Heart left ventricle (tissue), 16 donors: ENCODE data around the gene STPG3. TPM values are rescaled to one million over a fixed set of nuclear protein-coding genes. Genes with fewer than 3 reads are reported as not detected.

Source experiments
- ATAC-seq, 4 donors: fragments of 200-7000 bp; cut with Tn5 transposase; one replicate each; pipeline ENCODE4 v1.9.1; 2020 to 2022; ENCODE audit warnings: moderate library complexity in 4 of 4, mild to moderate bottlenecking in 3 of 4, moderate number of reproducible peaks in 1 of 4
- DNase-seq, 5 donors: peaks; one replicate each; pipeline ENCODE4 v3.0.0-alpha.2; 2020
- H3K27ac ChIP-seq, 12 donors: fragments of 200-600 bp; sonication (generic) in 4 of 12; one replicate each; pipeline versions ENCODE4 v1.5.0 to v1.8.0; 2016 to 2022; ENCODE audit warnings: mild to moderate bottlenecking in 2 of 12
- H3K27me3 ChIP-seq, 9 donors: fragments of 200-600 bp; sonication (generic) in 2 of 9; one replicate each; pipeline versions ENCODE4 v1.5.1 to v1.8.0; 2016 to 2022; ENCODE audit warnings: mild to moderate bottlenecking in 3 of 9
- H3K36me3 ChIP-seq, 9 donors: fragments of 200-600 bp; sonication (generic) in 2 of 9; one replicate each; pipeline versions ENCODE4 v1.5.0 to v1.8.0; 2018 to 2022; ENCODE audit warnings: mild to moderate bottlenecking in 2 of 9
- H3K4me1 ChIP-seq, 12 donors: fragments of 200-600 bp; sonication (generic) in 4 of 12; one replicate each; pipeline versions ENCODE4 v1.5.0 to v1.8.0; 2016 to 2022; ENCODE audit warnings: mild to moderate bottlenecking in 3 of 12
- H3K4me3 ChIP-seq, 12 donors: fragments of 200-600 bp; sonication (generic) in 4 of 12; one replicate each; pipeline versions ENCODE4 v1.5.0 to v1.8.0; 2017 to 2022; ENCODE audit warnings: mild to moderate bottlenecking in 9 of 12, moderate library complexity in 4 of 12
- H3K9me3 ChIP-seq, 12 donors: fragments of 200-600 bp; sonication (generic) in 4 of 12; one replicate each; pipeline versions ENCODE4 v1.5.0 to v1.8.0; 2016 to 2022; ENCODE audit warnings: mild to moderate bottlenecking in 1 of 12
- POLR2A ChIP-seq, 2 donors: fragments of 450-650 bp; IDR thresholded peaks; one replicate each; pipeline ENCODE4 v1.6.1; 2017; ENCODE audit warnings: antibody characterized with exemption in 2 of 2, mild to moderate bottlenecking in 2 of 2, moderate library complexity in 2 of 2
- WGBS, 4 donors: extraction: QIAGEN DNeasy Blood & Tissue Kit in 2 of 4; methylation state at CpG; one replicate each; pipeline versions ENCODE4 v1.1.5 to v1.1.7; 2013 to 2018; 5-methylcytosine and 5-hydroxymethylcytosine counted together
- intact Hi-C, 10 donors: fragments of 100-400 bp; cut with DNase I; formaldehyde crosslinking; loops; one replicate each; pipeline versions ENCODE4 v1.11.1 to v1.14.2; 2022
- polyA plus RNA-seq, 2 donors: library from polyadenylated mRNA; stranded (reverse); fragments of 200-250 nt; gene quantifications; one replicate each; pipeline ENCODE4 v1.2.3, GENCODE V29; 2013
- total RNA-seq, 9 donors: library from RNA; depleted of rRNA in 2 of 9; stranded (reverse); fragments of >200 nt in 2 of 9; fragmentation: NEBNext Ultra II Directional in 3 of 9; extraction: Animal tissue kit (Norgen Biotek cat#: 25700) in 3 of 9; gene quantifications; one replicate each; pipeline versions ENCODE4 v1.1.0 to v1.2.4, GENCODE V29; 2016 to 2023
- TF ChIP-seq, protein P1 (sequence below), 12 donors: fragments of 200-600 bp; sonication (generic) in 4 of 12; IDR thresholded peaks; one replicate each; pipeline versions ENCODE4 v1.5.0 to v1.8.0; 2018 to 2022; ENCODE audit warnings: antibody characterized with exemption in 12 of 12, mild to moderate bottlenecking in 5 of 12
- donor health status: ischemic (EF 13 %, LVEDD 7.1; RV severe dilation, severe dysfunction).
- donor health status: healthy with polysubstance abuse.
- donor health status: DM: no; HTN: yes; CAD: no.
- donor health status: DM: no; HTN: no; CAD: no.
- donor health status: ischemic (EF 25% LVEDD 6.9; RV normal size, moderate dysfunction).
- donor health status: ischemic (EF 25% LVEDD 5.7; RV mildly dilated, moderate dysfunction).
- donor health status: healthy.
- donor health status: DM: yes; HTN: yes; CAD: no.
- donor health status: ischemic (EF 35%, LVEDD 5.7; RV mildly dilated, moderate dysfunction).
- donor health status: nonischemic (EF 11% LVEDD 7.7; RV severe dilation, severe dysfunction).
- donor health status: DM: yes; HTN: yes; CAD: no.
- donor health status: PGD.
- donor health status: ischemic (EF 29% LVEDD 5.4; RV normal size, mild dysfunction).
- donor health status: nonischemic (EF 23%, LVEDD 6.1; RV moderate dilation, normal function).

STPG3 gene
- total and polyA plus RNA-seq, 11 donors: 0.23 to 0.61 (median 0.31) TPM; not detected in 8

DNA sequence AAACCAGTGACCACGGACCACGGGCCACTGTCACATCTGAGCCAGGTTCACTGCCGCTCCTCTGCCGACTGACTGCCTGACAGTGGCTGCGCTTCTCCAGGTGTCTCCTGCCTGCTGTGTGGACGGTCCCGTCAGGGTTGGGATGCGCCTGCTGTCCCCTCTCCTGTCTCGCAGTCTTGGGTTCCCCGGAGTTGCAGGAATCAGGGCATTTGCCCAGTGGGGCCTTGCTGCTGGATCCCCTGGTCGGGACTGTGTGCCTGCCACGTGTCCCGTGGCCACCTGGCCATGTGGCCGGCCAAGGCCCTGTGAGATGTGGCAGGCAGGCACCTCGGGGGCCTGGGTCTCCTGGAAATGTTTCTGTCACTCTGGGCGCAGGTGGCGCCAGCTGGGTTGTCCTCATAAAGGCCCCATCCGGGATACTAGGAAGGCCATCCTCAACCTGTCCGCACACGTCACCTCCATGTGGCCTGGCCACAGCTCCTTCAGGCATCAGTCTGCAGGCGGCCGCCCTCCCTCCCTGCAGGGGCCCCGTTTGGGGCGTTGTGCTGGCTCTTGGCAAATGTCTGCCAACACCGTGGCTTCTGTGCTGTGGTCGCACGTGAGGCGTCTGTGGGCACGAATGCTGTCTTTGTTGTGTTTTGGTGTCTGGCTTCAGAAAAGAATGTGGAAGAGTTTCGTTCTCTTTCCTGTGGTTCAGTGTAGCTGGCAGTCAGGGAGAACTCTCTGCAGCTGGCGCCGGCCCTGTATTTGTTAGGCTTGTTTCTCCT, 20.0 kb downstream of the STPG3 start:
- peaks cover 0 to 62% (median 34%) of the 10 kb centered on the region in 9 donors for H3K36me3 ChIP-seq
- peak in 1 of 4 donors; percentile 10 for ATAC-seq

GRCh38 chr9:137271696-137272076, 20.6 kb downstream of the STPG3 start:
- H3K36me3 ChIP-seq: peaks cover 0 to 59% (median 30%) of the 10 kb centered on the region in 9 donors
- intact Hi-C loops: no loop called here
- TF ChIP-seq, protein P1, sequence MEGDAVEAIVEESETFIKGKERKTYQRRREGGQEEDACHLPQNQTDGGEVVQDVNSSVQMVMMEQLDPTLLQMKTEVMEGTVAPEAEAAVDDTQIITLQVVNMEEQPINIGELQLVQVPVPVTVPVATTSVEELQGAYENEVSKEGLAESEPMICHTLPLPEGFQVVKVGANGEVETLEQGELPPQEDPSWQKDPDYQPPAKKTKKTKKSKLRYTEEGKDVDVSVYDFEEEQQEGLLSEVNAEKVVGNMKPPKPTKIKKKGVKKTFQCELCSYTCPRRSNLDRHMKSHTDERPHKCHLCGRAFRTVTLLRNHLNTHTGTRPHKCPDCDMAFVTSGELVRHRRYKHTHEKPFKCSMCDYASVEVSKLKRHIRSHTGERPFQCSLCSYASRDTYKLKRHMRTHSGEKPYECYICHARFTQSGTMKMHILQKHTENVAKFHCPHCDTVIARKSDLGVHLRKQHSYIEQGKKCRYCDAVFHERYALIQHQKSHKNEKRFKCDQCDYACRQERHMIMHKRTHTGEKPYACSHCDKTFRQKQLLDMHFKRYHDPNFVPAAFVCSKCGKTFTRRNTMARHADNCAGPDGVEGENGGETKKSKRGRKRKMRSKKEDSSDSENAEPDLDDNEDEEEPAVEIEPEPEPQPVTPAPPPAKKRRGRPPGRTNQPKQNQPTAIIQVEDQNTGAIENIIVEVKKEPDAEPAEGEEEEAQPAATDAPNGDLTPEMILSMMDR (IDR thresholded peaks at IDR 0.05): no peak
- TF ChIP-seq POLR2A (IDR thresholded peaks at IDR 0.05): no peak
- peak overlapping the region in 8 of 12 donors; percentile 39 to 73 (median 56) for H3K27ac ChIP-seq
- ATAC-seq (no peak), DNase-seq (peak in 1 of 5 donors; percentile 6)
- H3K4me1 ChIP-seq: peaks cover 9 to 87% (median 51%) of the 10 kb centered on the region in 12 donors
- H3K27me3 ChIP-seq: no peaks in the 10 kb centered on the region
- H3K9me3 ChIP-seq: no peaks in the 10 kb centered on the region
- no peak overlapping the region for H3K4me3 ChIP-seq
- WGBS, 4 donors: 20 to 35% (median 26%) methylated on average over 3 of the region's 3 CpGs

More for the DNA sequence above, 20.0 kb downstream of the STPG3 start:
- 66 to 79% (median 75%) methylated on average over 26 to 32 of the region's 32 CpGs for WGBS, 4 donors
- Histone ChIP-seq H3K9me3 (no peaks in the 10 kb centered on the region), H3K4me1 (peaks cover 4 to 86% (median 45%) of the 10 kb centered on the region in 12 donors), H3K27ac (peak overlapping the region in 8 of 12 donors; percentile 39 to 73 (median 56)), H3K27me3 (no peaks in the 10 kb centered on the region), H3K4me3 (no peak overlapping the region)
- DNase-seq: peak in 1 of 5 donors; percentile 18
- no peak for TF ChIP-seq POLR2A (IDR thresholded peaks at IDR 0.05)
- TF ChIP-seq, protein P1 (IDR thresholded peaks at IDR 0.05): no peak
- intact Hi-C loops: no loop called here

DNA sequence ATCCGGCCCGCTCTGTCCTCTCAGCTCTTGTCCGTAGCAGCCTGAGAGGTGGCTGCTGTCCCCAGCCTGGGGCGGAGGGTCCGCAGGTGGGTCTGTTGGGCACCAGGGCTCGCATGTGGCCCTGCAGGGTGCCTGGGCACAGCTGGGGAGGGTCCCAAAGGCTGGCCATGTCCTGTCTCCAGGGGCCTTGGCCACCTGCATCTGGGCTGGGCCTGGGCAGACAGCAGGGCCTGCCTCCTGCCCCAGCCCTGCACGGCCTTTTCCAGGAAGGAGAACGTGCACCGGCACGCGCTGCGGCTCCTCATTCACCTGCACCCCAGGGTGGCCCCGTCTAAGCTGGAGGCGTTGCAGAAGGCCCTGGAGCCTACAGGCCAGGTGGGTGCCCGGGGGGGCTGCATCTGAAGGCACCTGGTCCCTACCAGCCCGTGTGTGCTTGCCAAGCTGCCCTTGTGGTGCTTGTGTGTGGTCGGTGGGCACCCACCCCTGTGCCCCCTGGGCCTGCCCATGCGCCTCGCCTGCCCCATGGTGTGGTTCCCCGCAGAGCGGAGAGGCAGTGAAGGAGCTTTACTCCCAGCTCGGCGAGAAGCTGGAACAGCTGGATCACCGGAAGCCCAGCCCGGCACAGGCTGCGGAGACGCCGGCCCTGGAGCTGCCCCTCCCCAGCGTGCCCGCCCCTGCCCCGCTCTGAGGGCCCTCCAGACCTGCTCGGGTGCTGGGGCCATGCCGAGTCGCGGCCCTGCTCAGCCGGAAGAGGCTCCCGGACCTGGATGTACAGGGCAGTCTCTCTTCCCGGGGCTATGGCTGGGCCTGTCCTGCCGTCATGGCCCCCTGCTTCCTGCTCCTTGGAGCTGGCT, 21.4 kb downstream of the STPG3 start:
- H3K27ac ChIP-seq: peak overlapping the region in 4 of 12 donors; percentile 34 to 73 (median 50)
- ATAC-seq: no peak
- intact Hi-C loops: no loop called here

More for the DNA sequence above, 21.4 kb downstream of the STPG3 start:
- no peaks in the 10 kb centered on the region for H3K9me3 ChIP-seq
- no peak overlapping the region for H3K4me3 ChIP-seq
- 91 to 94% (median 93%) methylated on average over 19 to 39 of the region's 39 CpGs for WGBS, 4 donors
- no peaks in the 10 kb centered on the region for H3K27me3 ChIP-seq
- DNase-seq: peak in 1 of 5 donors; percentile 6
- H3K4me1 ChIP-seq: peaks cover 9 to 88% (median 58%) of the 10 kb centered on the region in 12 donors
- TF ChIP-seq, protein P1 (IDR thresholded peaks at IDR 0.05): no peak
- no peak for TF ChIP-seq POLR2A (IDR thresholded peaks at IDR 0.05)
- peaks cover 0 to 51% (median 23%) of the 10 kb centered on the region in 9 donors for H3K36me3 ChIP-seq
